ENCODE measurements around the gene CNOT1.

Gene CNOT1

GRCh38 chr16:58478427-58478826 lies 151.2 kb downstream of the CNOT1 start:
- no peak for DNase-seq

DNA sequence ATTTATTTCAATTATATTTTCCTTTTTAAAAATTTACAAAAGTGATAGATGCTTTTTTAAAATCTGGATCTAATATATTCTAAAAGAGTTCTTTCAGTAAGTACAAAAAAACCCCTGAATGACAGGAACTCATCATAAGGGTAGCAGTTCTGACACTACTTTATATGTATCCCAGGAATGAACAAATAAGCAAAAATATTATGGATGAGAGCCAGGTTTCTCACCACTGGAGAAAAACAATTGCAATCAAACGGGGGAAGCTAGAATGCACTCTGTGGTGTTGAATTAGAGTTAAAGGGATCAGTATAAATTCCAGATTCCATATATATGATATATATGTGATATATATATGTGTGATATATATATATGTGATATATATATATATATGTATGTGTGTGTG lies 152.8 kb downstream of the CNOT1 start:
- DNase-seq, result no peak

DNA sequence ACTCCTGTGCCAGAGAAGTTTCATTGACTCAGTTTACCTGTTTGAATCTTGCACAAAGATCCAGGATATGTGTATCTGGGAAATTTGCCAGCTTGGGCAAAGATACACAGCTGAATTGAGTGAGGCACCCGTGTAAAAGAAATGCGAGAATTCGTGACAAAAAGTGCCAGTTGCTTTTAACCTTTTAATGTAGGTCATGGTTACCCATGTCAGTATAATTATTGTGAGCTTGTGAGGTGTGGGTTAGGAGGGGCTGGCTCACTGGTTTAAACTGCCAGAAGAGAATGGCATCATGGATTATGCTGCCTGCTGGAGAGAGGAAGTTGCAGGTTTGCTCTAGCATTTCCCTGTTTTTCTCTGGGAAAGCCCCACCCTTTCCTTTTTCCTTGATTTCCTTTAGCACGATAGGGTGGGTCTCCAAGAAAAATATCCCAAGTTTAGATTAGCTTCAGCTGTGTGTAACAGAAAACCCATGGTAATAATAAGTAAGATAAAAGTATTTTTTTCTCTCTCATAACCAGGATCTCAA lies 154.5 kb downstream of the CNOT1 start:
- DNase-seq, result no peak

GRCh38 chr16:58474296-58474695 lies 155.3 kb downstream of the CNOT1 start:
- DNase-seq, result no peak

DNA sequence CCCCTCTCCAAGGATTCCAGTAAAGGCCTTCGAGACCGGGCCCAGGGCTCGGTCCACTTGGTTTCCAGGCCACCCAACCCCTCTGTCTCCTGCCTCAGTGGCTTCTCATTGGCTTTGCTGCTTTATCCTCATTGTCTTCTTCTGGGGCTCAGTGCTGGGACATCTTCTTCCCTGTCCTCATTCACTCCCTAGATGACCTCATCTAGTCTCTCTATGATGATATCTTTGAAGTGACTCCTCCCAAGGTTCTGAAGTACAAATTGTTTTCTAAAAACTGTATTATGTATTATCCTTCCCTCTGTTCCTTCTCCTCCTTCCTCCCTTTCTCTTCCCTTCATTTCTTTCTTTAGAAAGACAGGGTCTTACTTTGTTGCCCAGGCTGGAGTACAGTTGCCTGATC lies 156.8 kb downstream of the CNOT1 start:
- no peak for DNase-seq

DNA sequence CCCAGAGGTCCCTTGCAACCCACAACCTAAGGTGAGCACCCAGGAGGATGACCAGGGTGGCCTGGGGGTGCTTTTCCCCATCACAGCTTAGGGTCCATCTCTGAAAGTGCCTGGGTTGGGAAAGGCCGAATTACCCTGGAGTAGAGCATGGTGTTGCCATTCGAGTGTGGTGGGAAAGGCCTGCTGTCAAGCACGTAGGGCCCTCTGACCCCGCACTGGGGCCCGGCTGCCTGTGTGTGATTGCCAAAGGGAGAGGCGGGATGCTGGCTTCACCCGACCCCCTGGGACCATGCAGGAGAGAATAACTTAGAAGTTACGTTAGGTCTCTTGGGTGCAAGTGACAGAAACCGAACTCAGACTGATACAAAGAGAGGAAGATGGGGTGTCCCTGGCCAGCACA lies 157.4 kb downstream of the CNOT1 start:
- no peak for DNase-seq

DNA sequence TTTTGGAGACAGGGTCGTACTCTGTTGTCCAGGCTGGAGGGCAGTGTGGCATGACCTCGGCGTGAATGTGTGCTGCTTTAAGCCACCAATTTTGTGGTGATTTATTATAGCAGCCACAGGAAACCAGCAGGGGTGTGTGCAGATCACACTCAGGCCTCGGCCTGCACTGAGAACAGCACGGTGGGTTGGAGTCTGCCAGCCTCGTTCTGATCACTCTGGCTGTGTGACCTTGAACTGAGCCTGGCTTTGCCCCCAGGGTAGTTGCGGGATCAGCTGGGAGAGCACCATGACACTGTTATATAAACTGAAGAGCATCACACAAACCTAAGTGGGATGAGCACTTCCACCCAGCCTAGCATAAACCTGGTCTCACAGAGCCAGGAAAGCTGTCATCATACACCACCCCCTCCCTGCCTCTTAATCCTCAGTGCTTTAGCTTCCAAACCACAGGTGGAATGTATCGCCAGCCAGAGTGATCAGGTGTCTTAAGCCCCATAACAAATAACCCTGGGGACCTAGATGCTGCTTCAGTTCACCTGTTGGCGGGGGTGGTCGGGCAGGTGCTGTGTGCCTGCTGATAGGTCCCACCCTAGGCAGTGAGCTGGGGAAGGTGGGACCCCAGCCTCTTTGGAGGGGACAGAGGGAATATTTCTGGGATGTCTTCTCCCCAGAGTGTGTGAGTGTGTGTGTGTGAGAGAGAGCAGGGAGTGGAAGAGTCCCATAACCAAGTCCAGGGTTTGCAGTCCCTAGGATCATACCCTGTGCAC lies 158.2 kb downstream of the CNOT1 start:
- no peak for DNase-seq
